DMS153 (cell line): ENCODE results near the gene ALG11.
A peak's percentile ranks its signal among the peaks of the same experiment; 100 is the strongest.

ENCODE experiments used
- DNase-seq: peaks from one replicate; lab custom pipeline; 2025; lab: John Stamatoyannopoulos, UW

The ALG11 gene

GRCh38 chr13:51997641-51998330 is 14.4 kb upstream of the ALG11 start:
- DNase-seq, result no peak

GRCh38 chr13:51998723-51999509 is 13.3 kb upstream of the ALG11 start:
- DNase-seq, result no peak

- no peak for DNase-seq
These were observed 12.7 kb upstream of the ALG11 start for GRCh38 chr13:51999510-51999911.

GRCh38 chr13:51999921-52000320 is 12.3 kb upstream of the ALG11 start:
- DNase-seq, result no peak

- DNase-seq, result peak; percentile 27
These were observed 11.0 kb upstream of the ALG11 start for GRCh38 chr13:52001120-52001731.

GRCh38 chr13:52002361-52002760 is 9.8 kb upstream of the ALG11 start:
- DNase-seq, result no peak

- no peak for DNase-seq
These were observed 8.7 kb upstream of the ALG11 start for GRCh38 chr13:52003541-52003940.

- DNase-seq, result no peak
These were observed 7.6 kb upstream of the ALG11 start for GRCh38 chr13:52004511-52005170.

GRCh38 chr13:52005841-52006522 is 6.2 kb upstream of the ALG11 start:
- no peak for DNase-seq

GRCh38 chr13:52006523-52007245 is 5.5 kb upstream of the ALG11 start:
- no peak for DNase-seq

GRCh38 chr13:52009946-52010345 is 2.3 kb upstream of the ALG11 start:
- no peak for DNase-seq

GRCh38 chr13:52010890-52011631 is 1.1 kb upstream of the ALG11 start, which contains the start of gene ATP7B:
TSS of gene ATP7B (minus strand) at chr13:52011450. CDS start at chr13:52011337, 113 bp downstream.
- no peak for DNase-seq

- DNase-seq, result no peak
These were observed 276 bp downstream of the ALG11 start for GRCh38 chr13:52012512-52012836.

- DNase-seq, result no peak
These were observed 4.1 kb downstream of the ALG11 start for GRCh38 chr13:52016296-52016695.

- no peak for DNase-seq
These were observed 8.0 kb downstream of the ALG11 start for GRCh38 chr13:52020191-52020590.

GRCh38 chr13:52022356-52022755 is 10.2 kb downstream of the ALG11 start:
- no peak for DNase-seq

GRCh38 chr13:52024481-52024880 is 12.3 kb downstream of the ALG11 start, which contains the start of gene UTP14C:
TSS of gene UTP14C (plus strand) at chr13:52024691. CDS start at chr13:52028805, 4,114 bp downstream.
- no peak for DNase-seq

GRCh38 chr13:52025475-52026245 is 13.5 kb downstream of the ALG11 start:
- no peak for DNase-seq

- no peak for DNase-seq
These were observed 14.0 kb downstream of the ALG11 start for GRCh38 chr13:52026246-52026626.

- no peak for DNase-seq
These were observed 15.6 kb downstream of the ALG11 start for GRCh38 chr13:52027832-52028231.
